GM21526 (cell line): ENCODE data around the gene PRKG1.

Source experiments
- ATAC-seq: cut with Tn5 transposase; IDR thresholded peaks from one replicate; pipeline ENCODE4 v1.9.1; 2021; ENCODE audit warnings: moderate library complexity; ENCODE audit not compliant: unreplicated experiment, low FRiP score

Gene PRKG1

DNA sequence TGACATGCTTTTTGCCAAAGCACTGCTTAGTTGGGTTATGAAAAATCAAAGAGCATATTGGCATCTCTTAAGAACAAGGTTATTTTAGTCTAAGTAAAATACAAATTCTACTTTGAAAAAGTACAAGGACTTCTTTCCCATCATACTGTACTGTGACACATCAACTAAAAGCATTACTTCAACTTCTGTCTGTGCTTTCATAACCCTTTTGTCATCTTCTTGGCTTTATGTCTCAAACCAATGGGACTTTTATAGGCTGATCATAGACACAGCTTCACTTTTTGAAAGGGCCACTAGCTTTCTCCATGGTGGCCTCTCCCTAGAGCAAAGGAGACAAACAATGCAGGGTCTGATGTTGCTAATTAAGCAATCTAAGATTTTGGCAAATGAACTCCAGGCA is 814.0 kb downstream of the PRKG1 start:
- ATAC-seq, result no peak

DNA sequence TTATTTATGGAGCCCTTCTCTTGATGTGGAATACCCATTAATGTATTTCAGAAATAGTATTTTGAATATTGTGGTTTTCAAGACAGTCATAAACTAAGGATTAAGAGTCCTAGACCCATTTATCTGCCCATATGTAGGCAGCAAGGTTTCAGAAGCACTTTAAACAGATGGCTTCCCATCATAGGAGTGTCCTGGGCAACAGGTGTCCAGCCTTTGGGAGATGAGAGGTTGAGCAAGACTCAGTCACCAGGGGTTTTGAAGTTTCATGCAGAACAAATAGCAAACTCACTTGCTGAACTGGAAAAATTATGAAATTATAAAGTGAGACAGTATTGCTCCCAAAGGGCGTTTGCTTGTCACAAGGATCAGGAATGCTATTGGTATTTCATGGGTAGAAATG is 818.0 kb downstream of the PRKG1 start:
- no peak for ATAC-seq

DNA sequence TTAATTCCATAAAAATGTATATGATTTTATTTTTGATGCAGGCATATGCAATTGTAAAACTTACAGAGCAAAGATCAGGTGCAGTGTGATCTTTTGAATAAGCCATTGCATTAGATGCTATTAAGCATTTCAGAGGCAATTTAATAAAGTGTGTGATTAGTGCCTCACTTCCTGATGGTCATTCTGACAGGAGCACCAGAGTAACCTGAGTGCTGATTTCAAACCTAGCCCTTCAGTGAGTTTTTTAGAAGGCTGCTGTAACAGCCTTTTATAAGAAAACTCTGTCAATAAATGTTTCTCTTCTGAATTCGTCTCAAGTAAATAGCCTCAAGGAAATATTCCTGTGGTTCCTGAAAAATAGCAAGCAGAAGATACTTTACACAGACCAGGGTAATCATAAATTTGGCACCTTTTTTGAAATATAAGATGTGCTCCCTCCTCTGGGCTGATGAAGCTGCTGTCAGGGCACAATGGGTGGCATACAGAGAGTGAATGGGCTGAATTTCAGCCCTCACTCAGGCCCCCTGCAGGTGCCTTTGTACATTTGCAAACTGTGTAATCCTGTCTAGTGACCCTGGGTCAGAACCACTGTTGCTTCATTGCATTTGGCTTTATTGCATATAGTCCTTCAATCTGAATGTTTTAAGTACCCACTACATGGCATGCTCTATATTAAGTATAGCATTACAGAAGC is 818.8 kb downstream of the PRKG1 start:
- ATAC-seq, result peak; percentile 96

DNA sequence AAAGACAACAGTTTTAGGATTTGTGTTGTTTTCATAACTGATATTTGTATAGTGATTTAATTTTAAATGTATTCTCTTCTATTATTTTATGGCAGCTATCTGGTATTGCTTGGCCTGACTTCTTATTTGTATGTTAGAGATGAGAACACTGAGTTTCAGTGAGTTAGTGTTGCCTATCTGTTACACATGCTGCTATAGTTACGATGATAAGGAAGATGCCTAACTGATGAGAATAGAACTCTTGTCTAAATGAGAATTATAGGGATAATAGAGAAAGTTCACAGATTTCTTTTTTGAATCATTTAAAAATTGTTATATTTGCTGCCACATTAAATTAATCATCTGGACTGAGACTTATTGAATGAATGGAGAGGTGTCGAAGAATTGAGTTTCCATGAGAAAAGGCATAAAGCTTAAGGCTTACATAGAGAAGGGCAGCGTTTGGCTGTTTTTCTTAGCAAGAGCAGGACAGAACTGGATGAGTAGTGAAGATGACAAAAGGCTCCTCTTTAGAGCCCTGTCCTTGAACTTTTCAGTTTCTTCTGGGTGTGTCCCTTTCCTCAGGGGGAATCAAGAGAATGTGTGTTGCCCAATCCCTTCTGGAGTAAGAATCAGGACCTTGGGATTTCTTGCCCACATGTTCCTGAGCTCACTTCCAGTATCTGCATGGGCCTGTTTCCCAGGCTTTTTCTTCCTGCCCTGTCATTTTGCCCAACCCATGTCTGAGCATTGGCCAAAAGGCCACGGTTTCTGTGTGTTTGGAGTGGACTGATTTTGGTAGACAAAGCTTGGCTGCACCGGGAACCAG is 820.7 kb downstream of the PRKG1 start:
- no peak for ATAC-seq

DNA sequence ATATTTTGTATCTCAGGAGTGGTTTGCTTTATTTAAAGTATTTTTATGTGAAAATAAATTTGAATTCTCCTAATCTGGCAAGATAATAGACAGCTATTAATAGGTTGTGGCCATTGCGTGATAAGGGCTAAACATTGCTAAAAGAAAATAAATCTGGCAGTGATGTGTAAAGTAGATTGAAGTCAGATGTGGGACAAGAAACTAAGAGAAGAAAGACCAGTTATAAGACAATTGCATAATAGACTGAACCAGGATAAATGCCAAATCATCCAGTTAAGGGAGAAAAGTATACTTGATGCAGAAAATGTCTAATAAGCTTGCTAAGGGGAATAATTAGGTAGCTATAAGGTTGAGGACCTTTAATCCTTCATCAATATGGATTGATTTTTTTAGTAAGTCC is 822.6 kb downstream of the PRKG1 start:
- no peak for ATAC-seq

DNA sequence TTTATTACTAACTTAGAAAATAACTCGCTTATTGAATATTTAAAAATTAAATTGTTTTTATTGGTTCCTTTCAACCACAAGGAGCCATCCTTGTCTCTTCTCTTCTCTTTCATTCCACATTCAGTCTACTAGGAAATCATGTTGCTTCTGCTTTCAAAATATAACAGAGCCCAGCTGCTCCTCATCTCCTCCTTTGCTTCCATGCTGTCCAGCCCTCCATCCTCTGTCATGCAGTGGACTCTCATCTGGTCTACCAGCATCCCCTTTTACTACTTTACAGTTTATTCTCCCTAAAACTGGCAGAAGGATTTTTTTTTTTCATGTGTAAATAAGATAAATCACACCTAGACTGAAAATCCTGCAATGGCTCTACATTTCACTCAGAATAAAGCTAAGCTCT is 823.3 kb downstream of the PRKG1 start:
- ATAC-seq, result no peak

DNA sequence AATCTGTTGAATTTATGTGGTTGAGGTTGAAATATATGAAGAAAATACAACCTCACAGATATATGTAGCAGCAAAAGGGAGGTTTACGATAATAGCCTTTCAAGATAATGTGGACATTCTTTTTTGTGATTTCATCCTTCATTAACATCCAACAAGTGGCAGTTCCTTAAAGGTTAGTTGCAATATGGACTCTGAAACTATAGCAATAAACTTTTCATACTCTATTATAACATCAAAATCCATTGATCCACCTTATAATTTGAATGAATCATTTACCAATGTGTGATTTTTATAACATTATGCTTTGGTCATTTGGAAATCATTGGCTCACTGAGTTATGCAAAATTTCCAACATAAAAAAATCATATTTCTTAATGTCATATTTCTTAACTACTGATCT is 825.9 kb downstream of the PRKG1 start:
- ATAC-seq, result no peak

DNA sequence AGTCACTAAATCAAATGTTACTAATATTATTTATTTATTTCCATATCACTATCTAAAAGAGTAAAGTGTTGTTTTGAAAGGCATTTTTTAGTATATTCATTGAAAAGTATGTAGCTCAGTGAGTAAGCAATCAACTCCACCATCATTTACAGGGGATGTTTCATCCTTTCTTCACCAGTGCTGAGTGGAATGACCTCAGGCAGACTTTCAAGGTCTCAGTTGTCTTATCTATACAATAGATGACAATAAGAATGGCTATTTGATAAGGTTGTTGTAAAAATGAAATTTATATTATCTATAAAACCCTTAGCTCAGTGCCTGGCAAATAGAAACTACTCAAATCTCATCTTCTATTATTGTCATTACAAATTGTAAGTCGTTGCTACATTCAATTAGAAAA is 829.4 kb downstream of the PRKG1 start:
- ATAC-seq, result no peak

DNA sequence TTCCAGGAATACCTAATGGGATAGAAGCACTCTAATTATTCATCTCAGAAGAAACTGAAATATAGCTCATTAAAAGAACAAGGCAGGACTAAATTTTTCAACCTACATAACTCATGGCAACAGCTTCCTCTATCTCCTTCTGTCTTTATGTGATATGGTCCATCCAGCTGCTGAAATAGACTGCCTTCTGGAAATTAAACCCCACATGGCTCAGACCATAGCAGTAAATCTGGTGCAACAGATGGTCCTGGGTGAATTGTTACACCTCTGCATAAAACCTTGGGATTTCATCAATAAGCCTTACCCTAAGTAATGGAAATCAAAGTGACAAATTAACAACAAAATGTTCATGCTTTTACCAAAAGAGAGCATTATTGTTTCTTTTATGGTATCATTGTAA is 830.7 kb downstream of the PRKG1 start:
- no peak for ATAC-seq

DNA sequence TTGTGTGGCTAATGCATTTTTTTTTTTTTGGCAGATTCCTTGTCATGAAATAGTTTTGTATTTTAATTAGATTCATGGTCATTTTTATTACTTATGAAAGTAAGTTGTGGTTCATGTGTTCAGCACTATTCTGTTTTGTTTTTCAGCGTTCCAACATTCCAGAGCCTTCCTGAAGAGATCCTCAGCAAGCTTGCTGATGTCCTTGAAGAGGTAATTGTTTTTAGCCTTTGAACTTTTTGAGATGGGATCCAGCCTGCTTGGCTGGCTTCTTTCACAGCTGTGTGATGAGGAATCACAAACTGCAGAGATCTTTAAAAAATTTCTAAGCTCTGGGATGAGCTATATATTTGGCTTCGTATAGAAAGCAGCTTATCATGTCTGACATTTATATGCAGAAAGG is 833.1 kb downstream of the PRKG1 start:
- no peak for ATAC-seq

DNA sequence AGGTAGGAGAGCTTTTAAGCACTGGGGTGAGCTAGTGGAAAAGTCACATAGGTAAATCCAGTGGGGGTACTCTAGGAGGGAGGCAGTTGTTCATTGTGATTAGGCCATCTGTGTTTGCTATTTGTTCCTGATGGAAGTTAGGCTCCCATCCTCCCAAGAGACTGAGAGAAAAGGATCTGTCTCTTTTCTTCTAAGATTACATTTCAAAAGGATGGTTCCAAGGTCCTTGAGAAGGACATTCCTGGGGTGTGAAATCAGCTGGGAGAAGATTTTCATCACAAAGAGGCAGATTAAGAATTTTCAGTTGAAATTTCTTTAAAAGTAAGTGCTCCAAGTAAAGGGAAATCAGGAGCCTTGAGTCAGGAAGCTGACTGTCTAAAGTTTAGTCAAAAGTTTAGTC is 835.9 kb downstream of the PRKG1 start:
- no peak for ATAC-seq

DNA sequence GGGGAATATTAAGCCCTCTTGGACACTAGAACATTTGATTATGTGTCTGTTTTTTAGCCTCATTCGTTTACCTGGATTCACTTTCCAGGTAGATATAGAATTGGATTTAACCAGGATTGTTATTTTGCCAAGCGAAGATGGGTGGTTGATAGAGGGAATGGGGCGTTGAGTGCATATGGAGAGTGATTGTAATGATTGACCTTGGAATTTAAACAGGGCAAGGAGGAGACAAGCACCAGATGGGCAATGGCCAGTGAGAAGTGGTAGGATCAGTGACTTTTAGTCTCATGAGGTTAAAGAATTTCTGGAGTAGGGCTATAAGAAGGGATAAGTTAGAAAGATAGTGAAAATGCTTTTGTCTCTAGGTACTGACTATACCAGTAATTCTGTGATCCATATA is 836.3 kb downstream of the PRKG1 start:
- no peak for ATAC-seq

DNA sequence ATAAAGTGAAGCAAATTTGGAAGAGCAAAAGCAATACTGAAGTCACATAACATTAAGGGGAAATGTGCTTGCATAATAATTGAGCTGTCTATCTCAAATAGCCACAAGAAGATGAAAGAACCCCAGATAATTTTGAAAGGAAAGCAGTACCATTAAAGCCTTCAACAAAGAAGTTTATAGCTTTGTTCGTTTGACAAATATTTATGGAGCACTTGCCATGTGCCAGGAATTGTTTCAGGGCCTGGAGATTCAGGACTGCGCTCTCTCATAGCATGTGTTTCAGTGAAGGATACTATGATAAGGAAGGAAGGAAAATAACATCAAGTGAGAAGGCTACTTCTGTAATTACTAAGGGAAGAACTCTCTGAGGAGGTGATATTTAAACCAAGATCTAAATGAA is 837.4 kb downstream of the PRKG1 start:
- ATAC-seq, result no peak

DNA sequence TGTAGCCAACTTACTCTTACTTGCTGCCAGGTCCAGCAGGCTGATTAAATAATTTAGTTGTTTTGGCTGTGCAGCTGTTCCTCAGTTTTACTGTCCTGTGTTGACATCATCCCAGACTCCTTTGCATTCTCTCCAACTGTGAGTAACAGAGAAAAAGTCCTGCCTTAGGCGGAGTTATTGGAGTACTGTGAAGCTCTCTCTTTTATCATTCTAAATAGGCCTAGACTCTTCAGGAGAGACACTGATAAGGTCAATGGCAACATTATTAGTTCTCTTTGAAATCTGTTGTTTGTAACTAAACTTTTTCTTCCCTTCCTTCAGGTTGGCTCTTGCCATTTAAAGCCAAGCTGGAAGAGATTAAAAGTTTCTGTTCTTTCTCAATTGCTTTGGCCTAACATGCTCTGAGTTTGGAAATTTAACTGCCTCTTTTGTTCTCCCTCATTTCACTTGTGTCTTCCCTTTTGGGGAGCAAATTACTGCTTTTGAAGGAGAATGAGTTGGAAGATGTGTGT is 840.8 kb downstream of the PRKG1 start:
- ATAC-seq, result no peak

DNA sequence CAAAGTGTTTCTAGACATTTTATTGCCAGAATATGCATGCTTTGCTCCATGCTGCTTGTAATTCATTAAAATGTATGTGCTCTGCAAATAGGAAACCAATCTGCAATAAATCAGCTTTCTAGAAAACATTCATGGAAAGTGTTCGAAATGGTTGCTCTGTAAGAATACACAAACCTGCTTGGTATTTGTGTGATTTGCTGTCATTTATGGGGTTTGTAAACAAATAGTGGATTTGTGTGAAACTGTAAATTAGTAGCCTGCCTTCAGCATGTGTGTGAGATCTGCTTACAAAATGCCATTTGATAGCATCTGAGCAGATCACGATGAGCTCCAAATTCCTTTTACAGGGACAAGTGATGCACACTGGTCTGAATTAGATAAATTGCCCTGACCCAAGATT is 844.2 kb downstream of the PRKG1 start:
- no peak for ATAC-seq

DNA sequence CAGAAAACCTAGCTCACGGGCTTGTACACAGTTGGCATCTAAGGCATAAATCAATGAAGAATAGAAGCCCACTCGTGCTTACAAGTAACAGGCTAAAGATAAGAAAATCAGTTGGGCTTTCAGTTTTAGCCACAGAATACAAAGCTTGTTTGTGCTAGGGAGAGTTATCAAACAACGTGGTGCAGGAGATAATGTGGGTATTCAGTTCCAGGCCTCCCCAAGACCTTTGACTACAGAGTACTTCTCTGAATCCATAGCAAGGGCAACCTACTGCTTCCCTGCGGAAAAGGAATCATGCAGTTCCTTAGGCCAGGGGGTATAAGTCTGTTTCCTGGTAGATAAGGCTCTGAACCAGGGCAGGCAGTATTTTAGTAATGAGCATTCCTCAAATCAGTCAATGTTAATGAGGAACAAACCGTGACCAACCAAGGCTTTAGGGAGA is 844.6 kb downstream of the PRKG1 start:
- ATAC-seq, result no peak

DNA sequence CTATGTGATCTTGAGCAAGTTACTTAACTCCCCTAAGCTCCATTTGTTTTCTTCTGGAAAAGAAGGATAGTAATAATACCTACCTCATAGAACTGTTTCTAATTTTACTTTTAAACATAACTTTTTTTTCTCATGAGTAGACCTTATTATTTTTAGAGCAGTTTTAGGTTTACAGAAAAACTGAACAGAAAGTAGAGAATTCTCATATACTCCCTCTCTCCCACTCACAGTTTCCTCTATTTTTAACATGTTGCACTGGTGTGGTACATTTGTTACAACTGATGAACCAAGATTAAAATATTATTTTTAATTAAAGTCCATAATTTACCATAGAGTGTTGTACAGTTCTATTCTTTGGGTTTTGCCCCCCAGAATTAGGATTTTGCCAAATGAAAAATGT is 846.4 kb downstream of the PRKG1 start:
- ATAC-seq, result peak; percentile 42

DNA sequence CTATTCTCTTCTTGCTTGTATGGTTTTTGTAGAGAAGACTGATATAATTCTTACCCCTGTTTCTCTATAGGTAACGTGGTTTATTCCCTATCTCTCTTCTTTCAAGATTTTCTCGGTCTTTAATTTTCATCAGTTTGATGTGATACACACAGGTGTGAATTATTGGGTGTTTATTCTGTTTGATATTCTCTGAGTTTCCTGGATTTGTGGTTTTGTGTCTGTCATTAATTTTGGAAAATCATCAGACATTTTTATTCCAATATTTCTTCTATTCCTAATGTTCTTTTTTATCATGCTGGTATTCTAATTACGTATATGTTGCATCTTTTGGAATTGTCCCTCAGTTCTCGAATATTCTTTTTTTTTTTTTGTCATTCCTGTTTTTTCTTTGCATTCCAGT is 850.1 kb downstream of the PRKG1 start:
- no peak for ATAC-seq

DNA sequence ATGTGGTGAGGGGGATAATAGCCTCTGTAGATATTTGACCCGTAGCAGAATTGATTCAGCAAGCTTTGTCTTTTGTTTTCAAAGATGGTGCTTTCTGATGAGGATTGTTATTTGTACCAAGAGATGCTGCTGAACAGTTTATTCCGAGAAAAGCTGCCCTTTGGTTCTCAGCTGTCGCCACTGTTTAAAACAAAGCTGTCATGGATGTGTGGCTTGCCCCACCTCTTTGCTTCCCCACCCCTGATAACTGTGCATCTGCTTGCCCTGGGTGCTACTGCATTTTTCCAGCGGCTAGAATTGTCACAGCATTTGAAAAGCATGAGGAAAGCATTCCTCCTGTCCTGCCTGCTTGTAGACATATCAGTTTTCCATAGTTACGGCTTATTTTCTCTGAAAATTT is 852.0 kb downstream of the PRKG1 start:
- ATAC-seq, result no peak

DNA sequence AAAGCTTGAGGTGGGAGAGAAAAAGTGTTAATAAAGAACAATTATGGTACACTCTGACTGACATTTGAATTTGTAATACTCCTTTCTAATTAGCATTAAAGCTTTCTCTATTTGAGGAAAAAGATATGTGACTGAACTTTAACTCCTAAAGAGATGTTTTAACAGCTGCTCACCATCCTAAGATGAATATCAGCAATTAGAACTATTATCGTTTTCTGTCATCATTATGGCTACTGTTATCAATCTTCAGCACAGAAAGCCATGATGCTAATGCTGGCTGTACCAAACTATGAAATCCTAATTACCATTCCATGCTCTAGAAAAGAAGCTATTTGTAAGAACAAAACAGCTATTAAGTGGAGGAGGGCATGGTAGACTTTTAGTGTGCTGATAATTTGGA is 853.9 kb downstream of the PRKG1 start:
- no peak for ATAC-seq

DNA sequence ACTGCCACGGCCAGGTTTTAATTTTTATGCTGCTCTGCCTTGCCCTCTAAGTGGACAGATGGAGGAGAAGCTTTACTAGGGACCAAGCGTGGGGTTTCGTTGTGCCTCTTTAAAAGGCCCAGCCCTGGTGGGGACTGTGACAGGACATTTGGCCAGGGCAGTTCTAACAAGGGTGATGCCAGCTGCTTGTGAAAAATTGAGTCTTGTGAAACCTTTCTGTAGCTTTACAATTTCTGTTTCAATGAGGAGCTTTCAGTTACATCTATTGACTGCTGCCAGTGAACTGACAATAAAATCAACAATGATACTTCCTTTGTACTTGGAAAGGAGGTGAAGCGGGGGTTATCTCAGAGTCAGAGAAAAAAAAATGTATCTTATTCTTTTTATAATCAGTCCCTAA is 858.2 kb downstream of the PRKG1 start:
- ATAC-seq, result no peak

DNA sequence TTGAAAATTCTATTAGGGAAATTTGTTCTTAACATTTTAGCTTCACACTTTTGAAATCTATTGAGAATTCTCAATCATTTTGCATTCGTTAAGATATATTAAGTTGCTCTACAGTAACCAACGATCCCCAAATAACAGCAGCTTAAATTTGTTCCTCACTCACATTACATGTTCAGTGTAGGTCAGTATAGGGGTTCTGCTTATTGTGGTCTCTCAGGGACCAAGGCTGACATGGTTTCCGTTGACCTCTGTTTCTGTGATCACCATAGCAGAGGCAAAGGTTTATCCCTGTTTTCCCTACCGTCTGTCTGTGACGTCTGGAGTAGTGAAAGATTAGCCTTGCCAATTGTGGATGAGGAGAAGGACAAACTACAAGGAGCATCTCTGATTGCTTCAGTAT is 860.1 kb downstream of the PRKG1 start:
- ATAC-seq, result no peak
